Tibial artery (tissue), 4 donors: Measurements from ENCODE around the gene PHC3.
"Not testable (repeated sequence)": the region's sequence is repeated elsewhere in the genome, so short reads cannot be mapped to it uniquely, and the experiment has no call there.

ENCODE experiments used
- DNase-seq, 2 donors: peaks; one replicate each; pipeline ENCODE4 v3.0.0-alpha.2; 2019
- H3K27ac ChIP-seq, 2 donors: fragments of 200-600 bp; sonication (generic) in 1 of 2; 1 replicate in 1 of 2; 2 replicates in 1 of 2; pipeline ENCODE4 v1.5.1; 2018 to 2019; ENCODE audit warnings: mild to moderate bottlenecking in 1 of 2
- H3K27me3 ChIP-seq, 2 donors: fragments of 200-600 bp; sonication (generic) in 1 of 2; one replicate each; pipeline versions ENCODE4 v1.5.1 to v1.6.0; 2016 to 2019
- H3K36me3 ChIP-seq, 3 donors: fragments of 200-600 bp; sonication (generic) in 2 of 3; one replicate each; pipeline ENCODE4 v1.5.1; 2016 to 2019; ENCODE audit warnings: mild to moderate bottlenecking in 2 of 3
- H3K4me1 ChIP-seq, 4 donors: fragments of 200-600 bp; sonication (generic) in 2 of 4; 1 replicate in 3 of 4; 2 replicates in 1 of 4; pipeline ENCODE4 v1.5.1; 2016 to 2019
- H3K4me3 ChIP-seq, 2 donors: fragments of 200-600 bp; sonication (generic) in 1 of 2; 1 replicate in 1 of 2; 2 replicates in 1 of 2; pipeline ENCODE4 v1.5.1; 2018 to 2019; ENCODE audit warnings: mild to moderate bottlenecking in 2 of 2
- H3K9me3 ChIP-seq, 3 donors: fragments of 200-600 bp; sonication (generic) in 1 of 3; one replicate each; pipeline ENCODE4 v1.5.1; 2016 to 2019
- CTCF ChIP-seq, 2 experiments: fragments of 200-600 bp in 1 of 2; fragments of 450-650 bp in 1 of 2; IDR thresholded peaks; one replicate each; pipeline ENCODE4 v1.5.1; 2017 to 2019; ENCODE audit warnings: antibody characterized with exemption in 2 of 2, mild to moderate bottlenecking in 1 of 2, moderate library complexity in 1 of 2
- intact Hi-C: fragments of 100-400 bp; cut with DNase I; formaldehyde crosslinking; loops from one replicate; pipeline ENCODE4 v1.15.0; 2023; ENCODE audit warnings: low total_unique reads

The PHC3 gene

GRCh38 chr3:170128977-170129431 lies 52.5 kb downstream of the PHC3 start:
- Histone ChIP-seq H3K27me3 (no peaks in the 10 kb centered on the region), H3K36me3 (peaks cover 45 to 54% (median 53%) of the 10 kb centered on the region in 3 donors), H3K4me1 (peaks cover 0 to 3% (median 0%) of the 10 kb centered on the region in 4 donors), H3K9me3 (peaks cover 0 to 4% (median 0%) of the 10 kb centered on the region in 3 donors), H3K4me3 (no peak overlapping the region), H3K27ac (no peak overlapping the region)
- TF ChIP-seq CTCF (IDR thresholded peaks at IDR 0.05) = no peak
- intact Hi-C loops = no loop called here
- DNase-seq = no peak

DNA sequence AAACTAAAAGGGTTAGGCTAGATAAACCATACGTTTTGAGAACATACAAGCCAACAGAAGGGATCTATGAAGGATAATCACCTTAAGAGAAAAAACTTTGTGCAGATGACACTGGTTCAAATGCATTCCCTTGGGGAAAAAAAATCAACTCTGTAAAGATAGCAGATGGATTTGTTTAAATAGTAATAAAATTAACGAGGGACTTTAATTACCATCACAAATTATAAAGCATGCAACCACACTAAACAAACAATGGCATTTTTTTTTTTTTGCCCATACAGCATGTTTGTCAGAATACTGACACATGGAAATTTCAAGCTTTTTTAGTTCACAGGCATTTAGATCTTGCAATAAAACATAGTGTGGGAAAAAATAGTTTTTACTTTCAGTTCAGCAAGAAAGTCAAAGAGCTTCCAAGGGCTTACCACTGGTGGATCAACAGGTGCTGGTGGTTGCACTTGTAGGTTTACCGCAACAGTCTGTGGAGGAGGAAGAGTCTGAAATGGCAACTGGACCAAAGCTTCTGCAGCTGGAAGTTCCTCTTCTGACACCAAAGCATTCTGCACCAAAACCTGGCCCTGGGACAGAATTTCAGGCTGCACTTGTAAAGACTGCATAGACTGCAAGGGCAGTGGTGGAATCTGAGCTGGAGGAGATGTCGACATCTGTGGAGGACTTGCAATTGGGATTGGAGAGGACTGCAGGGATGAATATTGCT lies 53.1 kb downstream of the PHC3 start:
- H3K27me3 ChIP-seq = no peaks in the 10 kb centered on the region
- peaks cover 39 to 54% (median 54%) of the 10 kb centered on the region in 3 donors for H3K36me3 ChIP-seq
- no peak overlapping the region for H3K27ac ChIP-seq
- no peak for TF ChIP-seq CTCF (IDR thresholded peaks at IDR 0.05)
- intact Hi-C loops = no loop called here
- H3K4me3 ChIP-seq = no peak overlapping the region
- no peak for DNase-seq
- peaks cover 0 to 4% (median 0%) of the 10 kb centered on the region in 3 donors for H3K9me3 ChIP-seq
- peaks cover 0 to 3% (median 0%) of the 10 kb centered on the region in 4 donors for H3K4me1 ChIP-seq

- Histone ChIP-seq H3K36me3 (peaks cover 69 to 81% (median 73%) of the 10 kb centered on the region in 3 donors), H3K4me1 (no peaks in the 10 kb centered on the region), H3K9me3 (no peaks in the 10 kb centered on the region), H3K27me3 (no peaks in the 10 kb centered on the region), H3K4me3 (no peak overlapping the region), H3K27ac (no peak overlapping the region)
- DNase-seq = no peak
- no peak for TF ChIP-seq CTCF (IDR thresholded peaks at IDR 0.05)
- intact Hi-C loops = no loop called here
These were observed 64.4 kb downstream of the PHC3 start for GRCh38 chr3:170117134-170117533.

DNA sequence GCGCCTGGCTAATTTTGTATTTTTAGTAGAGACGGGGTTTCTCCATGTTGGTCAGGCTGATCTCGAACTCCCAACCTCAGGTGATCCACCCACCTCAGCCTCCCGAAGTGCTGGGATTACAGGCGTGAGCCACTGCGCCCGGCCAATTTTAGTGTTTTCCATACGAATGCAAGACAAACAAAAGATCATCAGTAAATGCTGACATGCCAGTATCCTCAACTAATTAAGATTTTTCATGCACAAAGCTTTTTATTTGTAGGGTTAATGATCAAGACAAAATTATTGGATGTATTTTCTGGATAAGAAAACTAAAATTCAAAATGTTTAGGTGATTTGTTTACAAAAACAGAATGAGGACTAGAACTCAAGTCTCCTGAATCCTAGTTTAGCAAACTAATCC lies 67.4 kb downstream of the PHC3 start:
- not testable (repeated sequence) for H3K9me3 ChIP-seq

DNA sequence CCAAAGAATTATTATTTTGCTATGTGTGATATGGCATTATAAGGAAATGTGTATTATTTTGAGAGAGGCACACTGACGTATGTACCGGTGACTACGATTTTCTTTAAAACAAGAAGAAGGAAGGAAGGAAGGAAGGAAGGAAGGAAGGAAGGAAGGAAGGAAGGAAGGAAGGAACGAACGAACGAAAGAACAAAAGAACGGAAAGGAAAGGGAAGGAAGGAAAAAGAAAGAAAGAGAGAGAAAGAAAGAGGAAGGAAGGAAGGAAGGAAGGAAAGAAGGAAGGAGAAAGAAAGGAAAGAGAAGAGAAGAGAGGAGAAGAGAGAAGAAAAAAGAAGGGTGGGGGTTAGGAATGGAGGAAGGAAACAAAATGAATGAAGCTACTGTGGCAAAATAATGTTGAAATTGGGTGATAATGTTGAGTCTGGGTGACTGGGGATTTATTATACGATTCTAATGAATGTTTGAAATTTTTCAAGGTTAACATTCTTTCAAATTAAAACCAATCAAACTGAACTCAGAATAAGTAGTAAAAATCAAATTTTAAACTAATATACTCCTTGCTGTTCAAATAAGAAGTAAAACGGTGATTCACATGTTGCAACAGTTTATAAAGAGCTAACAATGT lies 70.3 kb downstream of the PHC3 start:
- no peak for DNase-seq
- no peak overlapping the region for H3K27ac ChIP-seq
- peaks cover 33 to 65% (median 44%) of the 10 kb centered on the region in 3 donors for H3K36me3 ChIP-seq
- intact Hi-C loops = no loop called here
- no peaks in the 10 kb centered on the region for H3K9me3 ChIP-seq
- no peak for TF ChIP-seq CTCF (IDR thresholded peaks at IDR 0.05)
- no peak overlapping the region for H3K4me3 ChIP-seq
- H3K4me1 ChIP-seq = no peaks in the 10 kb centered on the region
- no peaks in the 10 kb centered on the region for H3K27me3 ChIP-seq

More for the DNA sequence above, 67.4 kb downstream of the PHC3 start:
- peaks cover 51 to 81% (median 66%) of the 10 kb centered on the region in 3 donors for H3K36me3 ChIP-seq
- H3K4me1 ChIP-seq, intact Hi-C loops, DNase-seq, H3K4me3 ChIP-seq, H3K27ac ChIP-seq, H3K27me3 ChIP-seq: not testable (repeated sequence)
